Stomach (tissue), 19 donors: Measurements from ENCODE around the gene PSMG2. TPM values are rescaled to one million over a fixed set of nuclear protein-coding genes. Genes with fewer than 3 reads are reported as not detected.

Experiments used
- DNase-seq, 2 donors: peaks; one replicate each; pipeline versions ENCODE4 v3.0.0 to v3.0.0-alpha.2; 2013 to 2019
- H3K27ac ChIP-seq, 5 donors: fragments of 200-600 bp in 4 of 5; sonication (generic) in 4 of 5; one replicate each; pipeline ENCODE4 v1.5.1; 2013 to 2019; ENCODE audit warnings: mild to moderate bottlenecking in 1 of 5, moderate library complexity in 1 of 5
- H3K27me3 ChIP-seq, 3 donors: fragments of 200-600 bp; sonication (generic); one replicate each; pipeline ENCODE4 v1.5.1; 2017 to 2019; ENCODE audit warnings: mixed run types in 1 of 3
- H3K36me3 ChIP-seq, 4 donors: fragments of 200-600 bp; sonication (generic); 1 replicate in 3 of 4; 2 replicates in 1 of 4; pipeline ENCODE4 v1.5.1; 2016 to 2019
- H3K4me1 ChIP-seq, 4 donors: fragments of 200-600 bp; sonication (generic); one replicate each; pipeline ENCODE4 v1.5.1; 2016 to 2019
- H3K4me3 ChIP-seq, 4 donors: fragments of 200-600 bp; sonication (generic) in 3 of 4; one replicate each; pipeline ENCODE4 v1.5.1; 2016 to 2019; ENCODE audit warnings: mild to moderate bottlenecking in 1 of 4
- H3K9me3 ChIP-seq, 4 donors: fragments of 200-600 bp; sonication (generic); one replicate each; pipeline ENCODE4 v1.5.1; 2016 to 2019
- CTCF ChIP-seq, 7 experiments: fragments of 450-650 bp in 4 of 7; fragments of 200-600 bp in 3 of 7; sonication (generic) in 3 of 7; IDR thresholded peaks; one replicate each; pipeline ENCODE4 v1.5.1; 2016 to 2019; ENCODE audit warnings: antibody characterized with exemption in 7 of 7, control low read depth in 2 of 7, mild to moderate bottlenecking in 1 of 7
- EP300 ChIP-seq: sonication (generic); formaldehyde crosslinking; IDR thresholded peaks from one replicate; pipeline ENCODE4 v1.6.1; 2017; ENCODE audit warnings: antibody characterized with exemption
- POLR2A ChIP-seq, 4 donors: fragments of 450-650 bp; IDR thresholded peaks; one replicate each; pipeline ENCODE4 v1.6.1; 2016; ENCODE audit warnings: antibody characterized with exemption in 4 of 4, control low read depth in 2 of 4, mild to moderate bottlenecking in 1 of 4, moderate library complexity in 1 of 4
- POLR2AphosphoS5 ChIP-seq, 3 donors: sonication (generic); formaldehyde crosslinking; IDR thresholded peaks; one replicate each; pipeline ENCODE4 v1.6.1; 2016; ENCODE audit warnings: antibody characterized with exemption in 3 of 3
- whole genome bisulfite sequencing, 5 donors: extraction: QIAGEN DNeasy Blood & Tissue Kit in 3 of 5; methylation state at CpG; one replicate each; pipeline versions ENCODE4 v1.1.5 to v1.1.7; 2013 to 2018; 5-methylcytosine and 5-hydroxymethylcytosine counted together
- intact Hi-C: fragments of 100-400 bp; cut with DNase I; formaldehyde crosslinking; loops from one replicate; pipeline ENCODE4 v1.15.1; 2023; ENCODE audit warnings: low total_unique reads
- long read RNA-seq, 10 donors: transcript quantifications; one replicate each; lab custom pipeline, GENCODE V29; 2026
- polyA plus RNA-seq, 3 donors: library from polyadenylated mRNA; stranded (reverse); fragments of 200-250 nt; gene quantifications; one replicate each; pipeline ENCODE4 v1.2.3, GENCODE V29; 2013
- total RNA-seq, 5 donors: library from RNA; depleted of rRNA; stranded (reverse); fragments of >200 nt; gene quantifications; one replicate each; pipeline versions ENCODE4 v1.1.0 to v1.2.3, GENCODE V29; 2014 to 2016
- donor health status: healthy with polysubstance abuse.
- donor health status: Bipolar disorder and iron deficiency.
- donor health status: healthy.

Gene PSMG2, protein sequence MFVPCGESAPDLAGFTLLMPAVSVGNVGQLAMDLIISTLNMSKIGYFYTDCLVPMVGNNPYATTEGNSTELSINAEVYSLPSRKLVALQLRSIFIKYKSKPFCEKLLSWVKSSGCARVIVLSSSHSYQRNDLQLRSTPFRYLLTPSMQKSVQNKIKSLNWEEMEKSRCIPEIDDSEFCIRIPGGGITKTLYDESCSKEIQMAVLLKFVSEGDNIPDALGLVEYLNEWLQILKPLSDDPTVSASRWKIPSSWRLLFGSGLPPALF
- total RNA-seq (10 to 100 TPM; 11.6 to 78.8 (median 20.1) TPM), polyA plus RNA-seq (100 to 1,000 TPM in 2 of 3 donors, 10 to 100 TPM in 1; 82.6 to 106 (median 104) TPM)
- long read RNA-seq, donor 1, transcript PSMG2-201 (7 exons, 1,686 nt) = major isoform, 14 of 18 reads
- long read RNA-seq, donor 1, partial matches to known transcripts = 0 of 18 reads
- long read RNA-seq, donor 1, other reads (novel, unspliced or antisense) = 0 of 18 reads
- long read RNA-seq, donor 2, transcript PSMG2-201 (7 exons, 1,686 nt) = major isoform, 20 of 21 reads
- long read RNA-seq, donor 2, partial matches to known transcripts = 0 of 21 reads
- long read RNA-seq, donor 2, other reads (novel, unspliced or antisense) = 0 of 21 reads
- long read RNA-seq, donor 3, transcript PSMG2-201 (7 exons, 1,686 nt) = major isoform, 23 of 24 reads
- long read RNA-seq, donor 3, partial matches to known transcripts = 0 of 24 reads
- long read RNA-seq, donor 3, other reads (novel, unspliced or antisense) = 0 of 24 reads
- long read RNA-seq, donor 4, partial matches to known transcripts = 0 of 3 reads
- long read RNA-seq, donor 4, other reads (novel, unspliced or antisense) = 0 of 3 reads
- long read RNA-seq, donor 5, transcript PSMG2-201 (7 exons, 1,686 nt) = major isoform, 19 of 24 reads
- long read RNA-seq, donor 5, partial matches to known transcripts = 0 of 24 reads
- long read RNA-seq, donor 5, other reads (novel, unspliced or antisense) = 0 of 24 reads
- long read RNA-seq, donor 6, transcript PSMG2-201 (7 exons, 1,686 nt) = major isoform, 42 of 57 reads
- long read RNA-seq, donor 6, partial matches to known transcripts = 11 of 57 reads
- long read RNA-seq, donor 6, other reads (novel, unspliced or antisense) = 0 of 57 reads
- long read RNA-seq, donor 7, transcript PSMG2-201 (7 exons, 1,686 nt) = major isoform, 21 of 25 reads
- long read RNA-seq, donor 7, partial matches to known transcripts = 0 of 25 reads
- long read RNA-seq, donor 7, other reads (novel, unspliced or antisense) = 0 of 25 reads
- long read RNA-seq, donor 8, transcript PSMG2-201 (7 exons, 1,686 nt) = major isoform, 22 of 24 reads
- long read RNA-seq, donor 8, partial matches to known transcripts = 0 of 24 reads
- long read RNA-seq, donor 8, other reads (novel, unspliced or antisense) = 0 of 24 reads
- long read RNA-seq, donor 9, transcript PSMG2-201 (7 exons, 1,686 nt) = major isoform, 20 of 36 reads
- long read RNA-seq, donor 9, partial matches to known transcripts = 12 of 36 reads
- long read RNA-seq, donor 9, other reads (novel, unspliced or antisense) = 0 of 36 reads
- long read RNA-seq, donor 10, transcript PSMG2-201 (7 exons, 1,686 nt) = major isoform, 10 of 10 reads
- long read RNA-seq, donor 10, partial matches to known transcripts = 0 of 10 reads
- long read RNA-seq, donor 10, other reads (novel, unspliced or antisense) = 0 of 10 reads

DNA sequence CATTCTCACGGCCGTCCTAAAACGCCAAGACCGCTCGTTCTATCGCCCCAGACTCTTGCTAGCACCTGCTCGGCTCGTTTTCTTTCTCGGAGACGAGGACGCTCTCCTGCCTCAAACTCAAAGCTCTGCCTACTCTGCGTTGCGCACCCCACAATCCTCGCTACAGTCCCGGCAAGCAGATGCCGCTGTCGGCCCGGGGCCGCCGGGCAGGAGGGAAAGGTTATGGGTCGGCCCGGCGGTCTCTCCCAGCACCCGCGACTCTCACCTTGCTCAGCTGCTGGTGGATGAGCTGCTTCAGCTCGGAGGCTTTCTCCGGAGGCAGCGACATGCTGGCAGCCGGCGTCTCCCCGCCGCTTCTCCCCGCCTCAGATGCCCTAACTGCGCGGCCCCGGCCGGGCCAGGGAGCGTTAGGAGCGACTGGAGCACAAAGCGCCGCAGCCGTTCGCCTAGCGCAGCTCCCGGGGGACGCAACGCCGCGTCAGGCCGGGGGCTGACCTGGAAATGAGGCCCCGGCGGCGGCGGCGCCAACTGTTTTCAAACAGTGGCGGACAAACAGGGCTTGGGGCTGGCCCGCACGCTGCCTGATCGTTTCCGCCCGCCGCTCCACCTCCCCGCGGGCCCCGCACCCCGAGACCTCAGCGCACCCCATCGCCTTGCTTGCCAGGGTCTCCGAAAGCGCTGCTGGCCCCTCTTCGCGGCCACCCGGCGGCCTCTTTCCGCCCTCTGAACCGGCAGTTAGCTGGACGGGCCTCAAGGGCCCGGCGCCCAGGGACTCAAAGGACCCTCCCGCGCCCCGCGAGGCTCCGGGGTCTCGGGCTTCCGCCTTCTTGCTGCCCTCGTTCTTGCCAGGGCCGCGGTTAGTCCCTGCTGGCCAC, at the start of gene PSMG2, which contains the start of gene CEP76:
TSS of gene PSMG2 (plus strand) at position 822 of the 875 bp plus-strand sequence. CDS start 66 bp downstream, outside the sequence.
TSS of gene CEP76 (minus strand) at position 503 of the 875 bp plus-strand sequence. CDS start at position 328, 175 bp downstream.
- Histone ChIP-seq H3K4me3 (peak within 1 kb of the TSS; percentile 67 to 93 (median 87)), H3K9me3 (no peaks in the 10 kb centered on the region), H3K36me3 (peaks cover 7 to 35% (median 28%) of the 10 kb centered on the region in 4 donors), H3K27me3 (no peaks in the 10 kb centered on the region), H3K4me1 (peaks cover 22 to 62% (median 39%) of the 10 kb centered on the region in 4 donors), H3K27ac (peak within 1 kb of the TSS; percentile 91 to 98 (median 97))
- intact Hi-C loops = no loop called here
- TF ChIP-seq POLR2A (IDR thresholded peaks at IDR 0.05) (peak in 1 of 4 donors; percentile 82), EP300 (no peak), POLR2AphosphoS5 (IDR thresholded peaks at IDR 0.05) (peak; percentile 75 to 93 (median 90)), CTCF (IDR thresholded peaks at IDR 0.05) (peak in 1 of 7 experiments; percentile 4)
- WGBS, 5 donors = 0 to 1% (median 0%) methylated on average over 42 to 89 of the region's 89 CpGs
- peak; percentile 88 to 97 for DNase-seq

DNA sequence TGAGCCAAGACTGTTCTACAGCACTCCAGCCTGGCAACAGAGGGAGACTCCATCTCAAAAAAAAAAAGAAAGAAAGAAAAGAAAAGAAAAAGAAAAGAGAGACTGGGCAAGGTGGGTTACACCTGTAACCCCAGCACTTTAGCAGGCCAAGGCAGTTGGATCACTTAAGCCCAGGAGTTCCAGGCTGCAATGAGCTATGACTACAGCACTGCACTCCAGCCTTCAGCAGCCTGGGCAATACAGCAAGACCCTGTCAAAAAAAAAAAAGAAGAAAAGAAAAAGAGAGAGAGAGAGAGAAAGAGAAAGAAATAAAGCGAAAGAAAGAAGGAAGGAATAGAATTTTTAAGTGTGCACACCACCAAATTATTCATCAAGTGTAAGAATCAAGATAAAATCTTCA, 47.9 kb upstream of the PSMG2 start:
- peaks cover 10 to 56% (median 33%) of the 10 kb centered on the region in 4 donors for H3K4me1 ChIP-seq
- no peaks in the 10 kb centered on the region for H3K9me3 ChIP-seq
- WGBS, 5 donors = 88 to 100% (median 96%) methylated on average over 1 of the region's 1 CpG
- H3K36me3 ChIP-seq = no peaks in the 10 kb centered on the region
- no peak for TF ChIP-seq EP300
- TF ChIP-seq CTCF (IDR thresholded peaks at IDR 0.05) = no peak
- TF ChIP-seq POLR2AphosphoS5 (IDR thresholded peaks at IDR 0.05) = no peak
- TF ChIP-seq POLR2A (IDR thresholded peaks at IDR 0.05) = no peak
- DNase-seq = no peak
- intact Hi-C loops = no loop called here
- H3K27ac ChIP-seq = no peak overlapping the region
- H3K4me3 ChIP-seq = no peak overlapping the region
- H3K27me3 ChIP-seq = no peaks in the 10 kb centered on the region

DNA sequence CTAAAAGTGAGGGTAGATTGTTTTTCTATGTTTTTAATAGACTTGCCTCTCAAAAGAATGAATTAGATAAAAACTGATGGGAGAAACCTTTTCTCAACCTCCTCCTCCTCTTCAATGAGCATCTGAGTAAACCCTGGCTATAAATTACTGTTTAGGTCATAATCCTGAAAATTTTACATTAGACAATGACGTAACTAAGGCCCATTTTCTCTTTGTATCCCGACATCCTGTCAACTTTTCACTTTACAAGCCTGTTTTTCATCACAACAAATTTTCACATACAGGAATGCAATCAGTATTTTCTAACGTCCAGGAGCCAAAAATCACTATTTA, 46.3 kb upstream of the PSMG2 start:
- WGBS, 5 donors = 21 to 34% (median 29%) methylated on average over 3 of the region's 3 CpGs
- DNase-seq = peak in 1 of 2 donors; percentile 40

More for the DNA sequence above, 46.3 kb upstream of the PSMG2 start:
- Histone ChIP-seq H3K9me3 (no peaks in the 10 kb centered on the region), H3K27me3 (no peaks in the 10 kb centered on the region), H3K4me1 (peaks cover 10 to 57% (median 31%) of the 10 kb centered on the region in 4 donors), H3K27ac (peak overlapping the region in 4 of 5 donors; percentile 90 to 97 (median 93)), H3K4me3 (peak overlapping the region; percentile 74 to 90 (median 82)), H3K36me3 (no peaks in the 10 kb centered on the region)
- no peak for TF ChIP-seq EP300
- TF ChIP-seq POLR2AphosphoS5 (IDR thresholded peaks at IDR 0.05) = no peak
- no peak for TF ChIP-seq CTCF (IDR thresholded peaks at IDR 0.05)
- TF ChIP-seq POLR2A (IDR thresholded peaks at IDR 0.05) = no peak
- intact Hi-C loops = no loop called here
